Head of caudate nucleus (tissue), 42 donors: ENCODE measurements around the gene ABCC8.

Experiments
- DNase-seq, 42 donors: peaks; one replicate each; pipeline versions ENCODE4 v3.0.0 to v3.0.0-alpha.2; 2020 to 2021; ENCODE audit warnings: mixed read lengths in 7 of 42
- intact Hi-C: fragments of 100-400 bp; cut with DNase I; formaldehyde crosslinking; loops from one replicate; pipeline ENCODE4 v1.15.0; 2022

Gene ABCC8

DNA sequence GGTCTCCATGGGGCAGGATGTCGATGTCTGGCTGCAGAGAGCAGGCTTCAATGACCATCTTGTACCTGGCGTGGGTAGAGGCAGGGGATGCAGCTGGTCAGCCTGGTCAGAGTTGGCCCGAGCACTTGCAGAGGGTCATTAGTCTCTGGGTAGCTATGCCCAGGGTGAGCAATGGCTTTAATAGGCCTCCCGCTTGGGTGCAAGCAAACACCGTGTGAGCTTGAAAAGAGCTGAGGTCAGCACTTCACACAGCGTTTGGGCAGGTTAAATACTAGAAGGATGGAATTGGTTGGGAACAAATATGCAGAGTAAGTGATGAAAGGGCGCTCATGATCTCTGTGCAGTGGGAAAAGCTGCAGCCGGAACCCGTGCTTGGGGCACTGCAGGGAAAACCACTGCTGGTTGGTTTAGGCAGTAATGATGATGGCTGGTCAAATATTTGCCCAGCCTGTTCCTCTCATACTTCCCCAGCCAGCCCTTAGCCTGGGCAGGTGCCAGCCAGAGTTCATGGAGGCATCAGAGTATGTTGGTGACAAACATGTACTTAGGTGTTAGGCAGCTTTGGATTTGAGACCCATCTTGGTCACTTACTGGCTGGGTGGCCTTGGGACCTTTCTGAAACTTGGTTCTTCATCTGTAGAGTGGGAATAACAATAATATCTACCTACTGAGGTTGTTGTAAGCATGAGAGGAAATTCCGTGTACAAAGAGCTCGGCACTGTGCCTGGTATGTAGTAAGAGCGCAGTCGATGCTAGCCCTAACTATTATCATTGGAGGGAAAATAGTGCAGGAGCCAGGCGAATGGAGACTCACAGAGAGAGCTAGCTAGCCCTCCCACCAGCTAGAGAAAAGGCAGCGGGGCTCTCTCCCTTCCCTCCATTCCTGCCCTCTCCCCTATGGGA is 63.0 kb downstream of the ABCC8 start:
- no peak for DNase-seq
- intact Hi-C loops = no loop called here

GRCh38 chr11:17412488-17413180 is 64.0 kb downstream of the ABCC8 start:
- intact Hi-C loops = no loop called here

GRCh38 chr11:17411418-17411817 is 65.2 kb downstream of the ABCC8 start:
- DNase-seq = no peak
- intact Hi-C loops = no loop called here

More at GRCh38 chr11:17412488-17413180, 64.0 kb downstream of the ABCC8 start:
- no peak for DNase-seq

- intact Hi-C loops = no loop called here
- no peak for DNase-seq
Observed at GRCh38 chr11:17410606-17411379, 65.9 kb downstream of the ABCC8 start.

- intact Hi-C loops = no loop called here
- no peak for DNase-seq
Observed at GRCh38 chr11:17408641-17409040, 68.0 kb downstream of the ABCC8 start.

DNA sequence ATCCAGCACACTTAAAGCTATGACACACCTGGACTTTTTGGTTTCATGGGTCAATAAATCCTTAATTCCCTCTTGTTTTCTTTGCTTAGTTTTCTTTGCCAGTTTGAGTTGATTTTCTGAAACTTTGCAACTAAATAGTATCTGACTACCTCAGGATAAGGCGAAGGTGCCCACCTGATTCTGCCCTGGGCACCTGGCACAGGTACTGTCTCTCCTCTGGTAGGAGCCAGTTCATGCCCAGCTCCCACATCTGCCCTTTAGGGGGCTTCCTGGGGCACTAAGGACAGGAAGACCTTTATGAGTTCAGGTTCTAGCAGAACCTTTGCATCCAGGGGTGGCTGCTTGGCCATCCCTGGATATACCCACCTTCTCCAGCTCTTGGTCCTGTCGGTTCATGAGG is 68.6 kb downstream of the ABCC8 start:
- intact Hi-C loops = no loop called here
- no peak for DNase-seq

- no peak for DNase-seq
- intact Hi-C loops = no loop called here
Observed at GRCh38 chr11:17407575-17407974, 69.1 kb downstream of the ABCC8 start.

- intact Hi-C loops = no loop called here
- DNase-seq = no peak
Observed at GRCh38 chr11:17406818-17407149, 69.9 kb downstream of the ABCC8 start.

- intact Hi-C loops = no loop called here
- no peak for DNase-seq
Observed at GRCh38 chr11:17406082-17406817, 70.4 kb downstream of the ABCC8 start.

GRCh38 chr11:17405232-17406005 is 71.2 kb downstream of the ABCC8 start:
- DNase-seq = peak in 41 of 42 donors; percentile 31 to 89 (median 64)
- intact Hi-C loops = no loop called here

GRCh38 chr11:17403980-17404759 is 72.5 kb downstream of the ABCC8 start:
- intact Hi-C loops = no loop called here
- no peak for DNase-seq

DNA sequence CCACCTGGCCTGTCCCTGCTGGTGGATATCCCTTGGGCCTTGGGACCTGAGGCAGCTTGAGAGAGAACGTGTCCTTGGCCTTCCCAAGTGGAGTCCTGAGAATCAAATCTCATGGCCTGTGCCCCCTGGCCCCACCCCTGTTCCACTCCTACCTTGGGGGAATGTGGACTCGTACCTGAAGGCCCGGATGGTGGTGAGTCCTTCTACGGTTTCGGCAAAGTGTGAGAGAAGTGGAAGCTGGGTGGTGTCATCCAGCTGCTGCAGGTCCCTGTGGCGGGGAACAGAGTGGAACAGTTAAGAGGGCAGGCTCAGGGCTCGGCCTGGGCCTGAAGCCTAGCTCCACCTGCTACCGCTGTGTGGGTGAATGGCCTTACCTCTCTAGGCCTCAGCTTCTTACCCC is 74.2 kb downstream of the ABCC8 start:
- intact Hi-C loops = no loop called here
- DNase-seq = no peak

GRCh38 chr11:17401841-17402240 is 74.8 kb downstream of the ABCC8 start:
- DNase-seq = no peak
- intact Hi-C loops = no loop called here

DNA sequence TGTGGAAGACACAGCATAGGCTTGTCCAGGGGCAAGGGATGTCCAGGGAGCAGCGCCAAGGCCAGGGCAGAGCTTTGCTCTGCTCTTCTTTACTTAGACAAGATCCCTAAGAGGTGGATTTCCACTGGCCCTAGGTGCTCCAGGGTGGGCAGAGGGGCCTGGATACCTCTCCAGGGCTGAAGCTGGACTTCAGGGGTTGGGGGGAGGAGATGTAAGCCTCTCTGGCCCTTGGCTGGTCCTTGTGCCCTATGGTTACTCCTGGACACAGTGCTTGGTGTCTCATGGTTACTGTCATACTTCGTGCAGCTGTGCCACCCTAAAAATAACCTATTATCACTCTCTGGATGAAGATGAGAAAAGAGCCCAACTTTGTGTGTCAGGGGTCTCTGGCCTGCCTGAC is 75.3 kb downstream of the ABCC8 start:
- DNase-seq = no peak
- intact Hi-C loops = no loop called here

DNA sequence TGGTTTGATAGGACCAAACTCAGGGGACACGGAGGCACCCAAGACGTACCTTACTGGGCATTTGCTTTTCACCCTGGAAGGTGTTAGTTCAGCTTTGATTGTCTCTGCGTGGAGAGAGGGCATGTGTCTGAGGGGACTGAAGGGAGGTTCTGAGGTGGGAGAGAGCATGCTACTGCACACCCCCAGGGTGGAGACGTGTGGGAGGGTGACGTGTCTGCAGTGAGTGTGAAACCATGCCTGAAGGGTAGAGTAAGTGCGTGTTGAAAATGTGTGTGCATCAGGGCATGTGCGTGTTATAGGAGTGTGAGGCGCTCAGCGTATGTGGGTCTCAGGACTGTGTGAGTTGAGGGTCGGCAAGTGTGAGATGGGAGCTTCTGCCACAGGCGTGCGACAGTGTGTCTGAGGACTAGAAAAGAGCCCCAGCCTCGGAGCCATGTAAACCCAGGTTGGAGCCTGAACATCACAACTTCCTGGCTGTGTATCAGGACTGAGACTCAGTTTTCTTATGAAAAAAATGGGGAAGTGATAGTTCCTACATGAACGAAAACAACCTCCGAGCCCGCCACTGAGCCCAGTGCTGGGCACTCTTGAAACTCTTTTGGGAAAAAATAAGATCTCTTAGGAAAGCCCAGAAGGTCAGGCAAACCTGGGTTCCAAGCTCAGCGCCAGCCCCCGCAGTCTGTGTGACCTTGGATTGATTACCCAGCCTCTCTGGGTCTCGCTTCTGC is 76.4 kb downstream of the ABCC8 start:
- DNase-seq = peak in 2 of 42 donors; percentile 30 to 50
- intact Hi-C loops = no loop called here

GRCh38 chr11:17399236-17399635 is 77.4 kb downstream of the ABCC8 start:
- intact Hi-C loops = no loop called here
- no peak for DNase-seq
